GM18858 (cell line): ENCODE data around the gene CHST6.
"Not testable (repeated sequence)": the region's sequence is repeated elsewhere in the genome, so short reads cannot be mapped to it uniquely, and the experiment has no call there.

ENCODE experiments used
- ATAC-seq: cut with Tn5 transposase; IDR thresholded peaks from one replicate; pipeline ENCODE4 v1.9.1; 2021; ENCODE audit not compliant: unreplicated experiment

Gene CHST6

DNA sequence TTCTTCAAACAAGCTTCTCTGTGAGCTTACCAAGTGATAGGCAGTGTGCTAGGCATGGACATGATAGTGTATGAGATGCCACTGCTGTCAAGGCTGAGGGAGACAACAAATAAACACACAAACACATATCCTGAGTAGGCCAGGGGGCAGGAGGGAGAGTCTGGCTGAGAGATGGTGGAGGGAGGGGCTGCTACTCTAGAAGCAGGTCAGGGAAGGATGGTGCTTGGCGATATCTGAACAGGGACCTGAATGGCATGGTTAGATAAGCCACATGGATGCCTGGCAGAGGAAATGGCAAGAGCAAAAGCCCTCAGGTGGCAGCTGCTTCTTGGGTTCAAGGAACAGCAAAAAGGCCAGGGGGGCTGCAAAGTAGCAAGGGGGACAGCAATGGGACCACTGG lies 8.6 kb upstream of the CHST6 start:
- ATAC-seq = no peak

DNA sequence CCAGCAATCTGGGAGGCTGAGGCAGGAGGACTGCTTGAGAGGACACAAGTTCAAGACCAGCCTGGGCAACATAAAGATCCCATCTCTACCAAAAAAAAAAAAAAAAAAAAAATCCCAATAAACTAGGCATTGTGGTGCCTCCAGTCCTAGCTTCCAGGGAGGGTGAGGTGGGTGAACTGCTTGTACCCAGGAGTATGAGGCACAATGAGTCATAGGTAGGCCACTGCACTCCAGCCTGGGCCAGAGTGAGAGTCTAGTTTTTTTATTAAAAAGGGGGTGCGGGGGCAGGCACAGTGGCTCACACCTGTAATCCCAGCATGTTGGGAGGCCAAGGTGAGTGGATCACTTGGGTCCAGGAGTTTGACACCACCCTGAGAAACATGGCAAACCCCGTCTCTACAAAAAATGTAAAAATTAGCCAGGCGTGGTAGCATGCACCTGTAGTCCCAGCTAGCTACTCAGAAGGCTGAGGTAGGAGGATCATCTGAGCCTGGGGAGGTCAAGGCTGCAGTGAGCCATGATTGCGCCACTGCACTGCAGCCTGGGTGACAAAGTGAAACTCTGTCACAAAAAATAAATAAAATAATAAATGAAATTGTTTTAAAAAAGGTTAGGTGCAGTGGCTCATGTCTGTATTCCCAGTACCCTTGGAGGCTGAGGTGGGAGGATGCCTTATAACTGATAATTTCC lies 7.8 kb upstream of the CHST6 start:
- ATAC-seq = no peak

DNA sequence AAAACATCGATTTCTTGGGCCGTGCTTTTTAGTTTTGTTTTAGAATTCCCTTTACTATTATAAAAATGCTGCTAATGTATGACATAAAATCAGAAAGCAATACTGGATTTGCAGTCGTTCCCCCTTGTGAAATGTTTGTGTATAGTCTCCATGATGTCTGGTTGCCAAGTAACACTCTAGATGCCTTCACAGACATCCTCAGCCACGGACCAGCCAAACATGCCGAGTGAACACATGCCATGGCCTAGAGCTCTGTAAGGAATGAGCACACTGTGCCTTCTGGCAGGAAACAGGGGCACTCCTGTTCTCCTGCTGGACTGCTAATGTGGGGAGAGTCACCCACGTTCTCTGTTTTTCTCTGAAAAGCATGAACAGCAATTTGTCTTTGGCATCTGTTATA lies 6.6 kb upstream of the CHST6 start:
- ATAC-seq = not testable (repeated sequence)

DNA sequence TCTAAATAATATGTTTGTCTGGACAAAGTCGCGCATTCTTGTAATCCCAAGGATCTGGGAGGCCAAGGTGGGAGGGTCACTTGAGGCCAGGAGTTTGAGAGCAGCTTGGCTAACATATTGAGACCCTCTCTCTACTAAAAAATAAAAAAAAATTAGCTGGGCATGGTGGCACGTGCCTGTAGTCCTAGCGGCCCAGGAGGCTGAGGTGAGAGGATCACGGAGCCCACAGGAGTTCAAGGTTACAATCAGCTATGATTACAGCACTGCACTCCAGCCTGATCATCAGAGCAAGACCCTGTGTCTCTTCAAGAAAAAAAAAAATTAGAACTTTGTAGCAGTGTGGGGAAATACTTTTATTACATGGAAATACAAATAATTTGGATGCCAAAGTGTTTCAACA lies 6.1 kb upstream of the CHST6 start:
- ATAC-seq = no peak

DNA sequence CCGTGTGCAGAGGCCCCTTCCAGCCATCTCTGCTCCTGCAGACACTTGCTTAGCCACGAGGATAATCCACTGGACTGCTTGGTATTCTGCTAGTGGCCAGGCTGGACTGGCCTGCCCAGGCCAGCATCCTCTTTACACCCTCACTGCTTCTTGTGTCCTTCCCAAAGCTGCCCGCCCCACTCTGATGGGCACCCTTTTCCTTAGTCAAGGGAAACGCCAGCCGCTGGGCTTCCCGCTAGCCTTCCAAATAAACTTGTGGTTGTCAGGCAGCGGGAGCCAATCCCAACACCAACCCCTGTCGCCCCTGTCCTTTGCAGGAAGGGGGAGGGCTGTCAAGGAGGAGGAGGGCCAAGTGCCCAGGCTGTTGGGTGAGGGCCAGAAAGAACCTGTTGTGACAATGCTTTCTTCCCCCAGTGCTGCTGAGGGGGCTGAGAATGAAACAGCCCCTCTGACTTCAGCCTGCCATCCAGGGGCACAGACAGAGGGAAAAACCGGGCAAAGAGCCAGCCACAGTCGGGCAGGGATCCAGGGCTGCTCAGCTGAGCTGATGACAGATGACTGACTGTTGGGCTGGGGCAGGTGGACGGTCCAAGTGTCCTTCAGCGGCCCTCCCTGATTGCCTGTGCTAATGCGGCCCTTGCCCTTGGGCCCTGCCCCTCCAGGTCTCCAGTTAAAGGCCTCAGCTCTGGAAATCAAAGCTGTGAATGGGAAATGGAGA lies 3.5 kb upstream of the CHST6 start:
- ATAC-seq = not testable (repeated sequence)

DNA sequence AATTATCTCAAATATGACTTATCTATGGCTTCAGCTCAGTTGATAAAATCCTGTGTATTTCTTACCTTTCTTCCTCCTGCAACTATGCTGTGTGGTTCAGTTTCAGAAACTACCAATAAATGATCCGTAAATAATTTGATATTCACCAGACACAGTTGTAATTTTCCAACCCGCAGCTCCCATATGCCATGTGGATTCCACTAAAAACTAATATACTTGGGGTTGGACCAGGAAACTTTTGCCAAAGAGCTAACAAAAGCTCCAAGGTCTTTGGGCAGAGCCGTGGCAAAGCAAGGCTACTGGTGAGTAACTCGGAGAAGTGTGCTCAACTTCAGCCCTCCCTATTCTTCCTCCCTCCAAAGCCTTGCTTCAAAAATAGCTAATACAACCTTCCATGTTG lies 2.3 kb upstream of the CHST6 start:
- no peak for ATAC-seq

DNA sequence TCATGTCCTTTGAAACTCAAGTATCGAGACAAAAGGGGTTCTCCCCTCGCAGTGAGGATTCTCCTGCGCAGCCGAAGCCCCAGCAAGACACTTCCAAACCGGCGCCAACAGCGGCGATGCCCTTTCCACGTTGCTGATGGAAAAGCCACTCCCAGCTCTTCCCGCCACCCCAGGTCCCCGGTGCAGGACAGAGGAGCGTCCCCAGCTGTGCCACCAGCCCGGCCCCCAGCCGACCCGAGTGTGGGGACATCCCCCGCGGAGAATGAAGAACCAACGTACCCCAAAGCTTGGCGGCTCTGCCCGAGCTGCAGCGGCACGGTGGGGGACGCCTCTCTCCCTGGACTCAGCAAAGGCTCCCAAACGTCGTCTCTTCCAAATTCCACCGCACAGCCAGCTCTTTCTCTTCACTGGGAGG lies 573 bp downstream of the CHST6 start:
- no peak for ATAC-seq

DNA sequence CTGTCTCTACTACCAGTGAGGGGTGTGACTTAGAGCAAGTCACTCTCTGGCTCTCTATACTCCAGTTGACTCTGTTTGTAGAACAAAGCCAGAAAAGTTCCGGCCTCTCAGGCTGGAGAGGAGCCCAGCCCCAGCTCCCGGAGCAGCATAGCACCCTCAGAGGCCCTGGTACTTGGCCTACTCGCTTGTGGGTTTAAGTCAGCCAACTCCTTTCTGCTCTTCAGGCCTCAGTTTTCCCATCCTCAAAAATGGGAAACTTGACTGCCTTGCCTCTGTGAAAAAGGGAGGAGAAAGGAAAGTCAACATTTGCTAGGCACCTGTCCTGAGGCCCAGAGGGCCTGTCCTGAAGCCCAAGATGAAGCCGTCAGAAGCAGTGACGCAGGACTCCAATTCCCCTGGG lies 1.1 kb downstream of the CHST6 start:
- ATAC-seq = no peak

DNA sequence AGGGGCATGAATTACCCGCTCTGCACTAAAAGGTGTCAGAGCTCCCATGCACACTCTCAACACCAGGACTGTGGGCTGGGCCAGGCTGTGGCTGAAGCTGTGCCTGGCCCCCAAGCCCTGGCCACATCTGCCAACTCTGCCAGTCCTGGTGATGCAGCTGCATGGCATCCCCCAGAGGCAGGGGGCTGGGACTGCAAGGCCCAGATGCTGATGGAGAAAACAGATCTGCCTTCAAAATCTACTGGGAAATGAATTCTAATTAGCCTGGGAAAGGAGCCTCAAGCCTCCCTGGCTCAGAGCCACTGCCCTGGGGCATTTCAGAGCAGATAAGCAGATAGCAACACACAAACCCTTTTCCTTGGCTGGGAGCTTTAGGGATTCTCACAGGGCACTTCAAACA lies 3.4 kb downstream of the CHST6 start:
- no peak for ATAC-seq

DNA sequence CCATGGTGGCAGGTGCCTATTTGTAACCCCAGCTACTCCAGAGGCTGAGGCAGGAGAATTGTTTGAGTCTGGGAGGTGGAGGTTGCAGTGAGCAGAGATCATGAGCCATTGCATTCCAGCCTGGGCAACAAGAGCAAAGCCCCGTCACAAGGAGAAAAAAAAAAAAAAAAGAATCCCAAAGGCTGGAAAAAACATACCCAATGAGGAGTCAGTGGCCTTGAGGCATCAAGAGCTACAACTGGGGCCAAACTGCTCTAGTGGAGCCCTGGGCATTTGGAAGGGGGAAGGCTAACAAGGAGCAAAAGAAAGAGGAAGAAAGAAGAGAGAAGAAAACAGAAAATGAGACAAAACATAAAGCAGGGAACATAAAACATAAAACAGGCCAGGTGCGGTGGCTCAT lies 6.9 kb downstream of the CHST6 start:
- ATAC-seq = no peak

DNA sequence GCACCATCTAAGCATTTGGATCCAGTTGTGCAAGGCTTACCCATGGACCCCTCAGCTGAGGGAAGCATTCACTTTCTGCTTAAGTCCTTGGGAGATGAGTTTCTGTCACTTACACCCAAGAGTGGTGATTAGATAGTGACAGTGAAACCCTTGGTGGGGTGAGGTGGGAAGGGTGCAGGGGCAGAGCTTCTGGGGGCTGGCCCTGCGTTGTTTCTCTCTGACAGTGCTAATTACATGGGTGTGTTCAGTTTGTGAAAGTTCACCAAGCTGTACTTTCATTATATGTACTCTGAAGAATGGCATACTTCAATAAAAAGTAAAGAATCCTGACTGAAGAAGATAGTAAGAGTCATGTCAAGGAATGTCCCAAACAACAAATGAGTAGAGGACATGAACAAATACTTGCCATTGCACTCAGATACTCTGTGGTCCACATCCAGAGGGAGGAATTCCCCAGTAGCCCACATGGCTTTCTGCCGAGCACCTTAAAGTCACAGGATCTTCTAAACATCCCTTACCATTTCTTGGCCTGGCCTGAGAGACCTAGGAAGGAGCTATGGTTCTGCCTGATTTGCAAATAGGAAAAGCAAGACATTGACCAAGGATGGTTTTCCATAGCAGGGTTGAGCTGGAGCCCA lies 8.4 kb downstream of the CHST6 start:
- peak; percentile 60 for ATAC-seq

DNA sequence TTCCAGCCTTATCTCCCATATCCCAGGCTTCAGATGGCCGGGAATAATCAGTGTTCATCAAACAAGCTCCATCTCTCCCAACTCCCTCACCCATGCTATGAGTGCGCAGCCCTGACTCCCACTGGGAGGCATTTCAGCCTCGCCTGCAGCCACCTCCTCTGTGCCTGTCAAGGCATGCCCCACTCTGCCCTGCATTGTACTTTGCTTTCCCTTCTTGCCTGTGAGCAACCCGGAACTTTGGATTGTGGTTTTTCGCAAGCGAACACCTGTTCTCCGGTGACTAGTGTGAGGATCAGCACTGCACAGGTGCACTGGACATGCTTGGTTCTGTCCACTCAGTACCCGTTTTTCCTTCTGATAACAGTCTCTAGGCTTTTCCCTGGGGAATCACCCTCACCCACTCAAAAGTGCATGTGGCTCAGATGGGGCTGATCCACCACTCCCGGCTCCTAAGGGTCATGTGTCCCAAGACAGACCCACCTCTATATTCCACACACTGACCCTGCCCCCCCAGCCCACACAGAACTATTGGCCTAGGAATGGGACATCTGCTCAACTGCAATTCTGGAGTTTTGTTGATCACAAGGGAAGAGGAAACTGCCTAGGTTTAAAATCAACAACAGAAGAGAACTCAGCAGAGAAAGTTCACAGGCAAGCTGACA lies 9.1 kb downstream of the CHST6 start:
- no peak for ATAC-seq

DNA sequence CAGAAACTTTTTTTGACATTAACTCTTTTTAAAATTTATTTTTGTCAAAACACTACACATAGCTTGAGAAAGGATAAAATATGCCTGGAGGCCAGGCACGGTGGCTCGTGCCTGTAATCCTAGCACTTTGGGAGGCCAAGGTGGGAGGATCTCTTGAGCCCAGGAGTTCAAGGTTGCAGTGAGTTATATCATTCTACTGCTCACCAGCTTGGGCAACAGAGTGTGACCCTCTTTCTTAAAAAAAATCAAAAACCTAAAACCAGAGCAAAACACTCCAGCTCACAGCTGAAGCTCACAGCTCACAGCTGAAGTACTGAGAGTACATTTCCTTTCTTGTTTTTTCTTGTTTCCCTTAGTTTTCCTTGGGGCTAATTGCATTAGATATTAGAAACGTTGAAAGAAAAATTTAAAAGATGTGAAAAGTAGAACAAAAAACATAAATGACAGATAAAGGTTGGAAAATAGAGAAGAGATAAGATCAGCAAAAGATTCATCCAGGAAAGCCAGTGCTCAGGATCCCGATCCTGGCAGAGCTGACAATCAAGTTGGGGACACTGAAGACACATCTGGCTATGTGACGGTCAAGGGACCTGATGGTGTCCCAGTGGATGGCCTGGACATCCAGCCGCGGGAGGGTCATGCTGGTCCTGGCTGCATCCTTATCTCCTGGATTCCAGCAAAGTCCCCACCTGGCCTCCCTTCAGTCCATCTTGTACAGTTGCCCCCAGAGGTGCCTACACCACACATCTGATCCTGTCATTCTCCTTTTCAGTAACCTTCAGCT lies 9.8 kb downstream of the CHST6 start:
- ATAC-seq = peak; percentile 29

DNA sequence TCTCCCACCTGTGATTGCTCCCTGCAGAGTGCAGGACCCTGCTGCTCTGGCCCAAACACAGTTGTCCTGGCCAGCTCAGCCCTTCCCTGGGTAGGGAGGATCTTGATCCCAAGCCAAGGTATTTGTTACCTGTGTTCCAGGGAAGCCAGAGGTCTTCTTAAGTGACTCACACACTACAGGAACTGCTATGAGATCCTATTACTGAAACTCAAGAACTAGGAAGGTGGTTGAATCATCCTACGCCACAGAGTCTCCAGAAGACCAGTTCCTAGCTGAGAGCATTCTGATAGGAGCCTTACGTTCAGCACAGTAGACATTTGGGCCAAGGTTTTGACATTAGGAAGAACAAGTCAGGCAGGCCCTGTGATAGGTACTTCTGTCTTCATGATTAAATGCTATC lies 12.0 kb downstream of the CHST6 start:
- no peak for ATAC-seq

DNA sequence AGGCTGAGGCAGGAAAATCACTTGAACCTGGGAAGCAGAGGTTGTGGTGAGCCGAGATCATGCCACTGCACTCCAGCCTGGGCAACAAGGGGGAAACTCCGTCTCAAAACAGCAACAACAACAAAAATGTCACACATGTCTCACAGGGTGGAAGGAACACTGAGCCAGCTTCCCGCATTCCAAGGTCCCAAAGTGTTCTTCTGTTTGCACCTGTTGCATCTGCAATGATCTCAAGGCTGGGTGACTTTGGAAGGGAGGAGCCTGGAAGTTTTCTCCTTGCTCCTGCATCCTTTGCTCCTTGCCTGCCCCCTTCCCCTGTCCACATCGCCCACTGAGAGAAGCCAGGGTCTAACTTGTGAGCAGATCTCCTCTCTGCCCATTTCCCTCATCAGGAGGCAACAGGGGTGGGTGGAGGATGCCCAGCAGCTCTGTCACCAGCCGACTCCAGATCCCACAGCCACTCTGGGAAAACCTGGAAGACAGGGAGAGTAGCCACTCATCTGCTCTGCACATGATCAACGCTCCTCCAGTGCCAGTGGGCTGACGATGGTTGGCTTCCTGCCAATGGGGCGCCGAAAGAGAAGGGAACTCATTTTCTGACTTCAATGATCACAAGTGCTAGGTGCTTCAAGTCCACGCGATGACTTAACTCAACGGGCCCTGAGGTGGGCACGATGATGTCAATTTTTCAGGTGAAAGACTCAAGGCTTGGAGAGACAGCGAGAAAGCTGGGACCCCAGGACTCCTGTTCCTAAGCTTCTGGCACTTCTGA lies 12.6 kb downstream of the CHST6 start:
- no peak for ATAC-seq

DNA sequence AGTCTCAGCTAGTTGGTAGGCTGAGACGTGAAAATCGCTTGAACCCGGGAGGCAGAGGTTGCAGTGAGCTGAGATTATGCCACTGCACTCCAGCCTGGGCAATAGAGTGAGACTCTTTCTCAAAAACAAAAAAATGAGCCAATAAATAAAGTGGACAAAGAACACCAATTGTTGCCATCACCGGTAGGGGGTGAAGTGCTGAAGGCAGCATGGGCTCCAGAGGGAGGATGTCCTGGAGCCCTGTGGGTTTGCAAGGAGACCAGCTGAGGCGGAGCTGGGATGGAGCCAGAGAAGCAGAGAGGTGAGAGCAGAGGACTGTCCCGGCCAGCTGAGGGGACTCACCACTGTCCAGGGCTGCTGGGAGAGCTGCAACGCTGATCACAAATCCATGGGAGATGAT lies 13.8 kb downstream of the CHST6 start:
- ATAC-seq = no peak

DNA sequence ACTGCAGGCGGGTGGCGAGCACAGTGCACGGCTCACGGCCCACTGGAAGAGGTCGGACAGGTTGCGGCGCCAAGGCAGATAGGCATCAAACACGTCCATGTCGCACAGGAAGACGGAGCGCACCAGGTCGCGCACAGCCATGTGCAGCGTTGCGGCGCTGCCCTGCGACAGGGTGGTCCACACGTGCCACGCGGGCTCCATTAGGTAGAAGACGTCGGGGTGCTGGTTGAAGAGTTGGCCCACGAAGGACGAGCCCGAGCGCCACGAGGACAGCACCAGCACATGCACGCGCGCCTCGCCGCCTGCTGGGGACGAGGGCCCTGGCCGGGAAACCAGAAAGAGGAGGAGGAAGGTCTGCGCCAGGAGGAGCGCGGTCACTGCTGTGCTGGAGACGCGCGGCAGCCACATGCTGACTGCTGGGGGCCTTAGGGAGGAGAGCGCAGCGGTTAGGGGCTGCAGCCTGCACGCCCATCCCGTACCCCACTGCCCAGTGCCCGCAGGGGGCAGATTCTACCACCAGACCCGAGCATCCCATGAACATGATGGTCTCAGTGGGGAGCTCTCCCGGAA lies 15.7 kb downstream of the CHST6 start:
- ATAC-seq = no peak

DNA sequence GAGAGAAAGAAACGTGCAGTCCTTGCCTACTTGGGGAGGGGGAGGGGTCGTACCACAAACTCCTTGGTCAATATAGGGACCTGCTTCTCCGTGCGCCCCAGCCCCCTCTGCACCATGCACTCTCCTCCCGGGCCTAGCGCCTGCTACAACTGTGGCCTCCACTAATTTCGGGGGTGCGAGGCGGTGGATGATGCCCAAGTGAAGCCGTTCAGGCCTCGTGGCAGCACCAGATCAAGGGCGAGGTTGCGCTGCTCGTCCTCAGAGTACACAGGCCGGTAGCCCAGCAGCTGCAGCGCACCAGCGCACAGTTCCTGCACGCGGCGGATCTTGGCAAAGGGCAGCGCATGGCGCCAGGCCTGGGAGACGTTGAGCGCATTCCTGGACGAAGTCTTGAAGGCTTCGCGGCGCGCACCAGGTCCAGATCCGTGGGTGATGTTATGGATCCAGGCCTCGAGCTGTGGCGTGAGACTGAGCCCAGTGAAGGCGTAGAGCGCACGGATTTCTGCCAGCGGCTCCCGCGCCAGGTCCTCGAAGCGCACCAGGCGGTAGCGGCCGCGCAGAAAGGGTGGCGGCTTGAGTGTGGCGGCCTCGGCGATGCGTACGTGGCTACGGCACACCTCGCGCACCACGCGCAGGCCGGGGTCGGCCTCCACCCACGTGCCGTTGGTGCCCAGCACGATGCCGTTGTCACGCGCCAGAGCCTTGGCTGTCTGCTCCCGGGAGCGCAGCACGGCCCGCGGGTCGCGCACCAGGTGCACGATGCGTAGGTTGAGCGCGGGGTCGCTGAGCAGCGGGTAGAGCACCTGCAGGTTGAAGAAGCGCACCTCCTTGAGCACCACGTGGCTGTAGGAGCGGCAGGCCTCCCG lies 16.5 kb downstream of the CHST6 start:
- ATAC-seq = no peak
